HG02623 (cell line): Measurements from ENCODE around the gene FOXO3B.
"Not testable (repeated sequence)": the region's sequence is repeated elsewhere in the genome, so short reads cannot be mapped to it uniquely, and the experiment has no call there.

Experiments used
- ATAC-seq: cut with Tn5 transposase; IDR thresholded peaks from one replicate; pipeline ENCODE4 v1.9.1; 2021; ENCODE audit warnings: moderate library complexity; ENCODE audit not compliant: unreplicated experiment

Gene FOXO3B

GRCh38 chr17:18681767-18682571 is at the start of gene FOXO3B:
Gene FOXO3B, minus strand, starts transcription at chr17:18682314. Its CDS starts 663 bp downstream, at chr17:18681651.
- ATAC-seq, result peak; percentile 93

- ATAC-seq, result not testable (repeated sequence)
These were observed 41.4 kb upstream of the FOXO3B start for GRCh38 chr17:18723509-18723908.

GRCh38 chr17:18722612-18723011 is 40.5 kb upstream of the FOXO3B start:
- ATAC-seq, result not testable (repeated sequence)

- not testable (repeated sequence) for ATAC-seq
These were observed 39.8 kb upstream of the FOXO3B start for GRCh38 chr17:18721775-18722547.

- not testable (repeated sequence) for ATAC-seq
These were observed 37.5 kb upstream of the FOXO3B start for GRCh38 chr17:18719428-18720110.

GRCh38 chr17:18718643-18719427 is 36.7 kb upstream of the FOXO3B start:
- not testable (repeated sequence) for ATAC-seq

- not testable (repeated sequence) for ATAC-seq
These were observed 30.4 kb upstream of the FOXO3B start for GRCh38 chr17:18712354-18712999.

- not testable (repeated sequence) for ATAC-seq
These were observed 26.1 kb upstream of the FOXO3B start for GRCh38 chr17:18708215-18708614.

- not testable (repeated sequence) for ATAC-seq
These were observed 23.8 kb upstream of the FOXO3B start for GRCh38 chr17:18705955-18706354.

- ATAC-seq, result not testable (repeated sequence)
These were observed 16.5 kb upstream of the FOXO3B start for GRCh38 chr17:18698473-18699103.

- ATAC-seq, result not testable (repeated sequence)
These were observed 13.0 kb upstream of the FOXO3B start for GRCh38 chr17:18695143-18695542.

- not testable (repeated sequence) for ATAC-seq
These were observed 554 bp upstream of the FOXO3B start for GRCh38 chr17:18682668-18683067.

GRCh38 chr17:18677381-18677780 is 4.7 kb downstream of the FOXO3B start:
- not testable (repeated sequence) for ATAC-seq

GRCh38 chr17:18676928-18677327 is 5.2 kb downstream of the FOXO3B start:
- not testable (repeated sequence) for ATAC-seq

- ATAC-seq, result not testable (repeated sequence)
These were observed 9.5 kb downstream of the FOXO3B start for GRCh38 chr17:18672395-18673227.

- ATAC-seq, result not testable (repeated sequence)
These were observed 13.5 kb downstream of the FOXO3B start for GRCh38 chr17:18668625-18669024.

- ATAC-seq, result not testable (repeated sequence)
These were observed 14.6 kb downstream of the FOXO3B start for GRCh38 chr17:18667535-18667934.

GRCh38 chr17:18666326-18666725 is 15.8 kb downstream of the FOXO3B start:
- ATAC-seq, result not testable (repeated sequence)
